ENCODE data around the gene FAM240B.

DNA sequence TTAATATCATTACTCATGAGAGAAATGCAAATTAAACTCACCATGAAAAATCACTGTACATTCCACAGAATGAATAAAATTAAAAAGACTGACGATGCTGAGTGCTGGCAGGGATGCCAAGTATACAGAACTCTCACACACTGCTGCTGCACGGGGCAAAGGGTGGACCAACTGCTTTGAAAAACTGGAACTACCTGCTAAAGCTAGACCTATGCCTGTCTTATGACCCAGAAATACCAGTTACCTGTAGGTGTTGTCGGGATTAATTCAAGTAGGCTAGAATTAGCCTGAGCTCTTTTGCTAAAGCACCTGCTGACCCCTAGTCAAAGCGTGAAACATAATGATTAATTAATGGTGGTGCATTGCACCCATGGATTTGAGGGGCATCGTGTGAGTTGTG, 63.0 kb downstream of the FAM240B start:
- TF ChIP-seq, protein P1, sequence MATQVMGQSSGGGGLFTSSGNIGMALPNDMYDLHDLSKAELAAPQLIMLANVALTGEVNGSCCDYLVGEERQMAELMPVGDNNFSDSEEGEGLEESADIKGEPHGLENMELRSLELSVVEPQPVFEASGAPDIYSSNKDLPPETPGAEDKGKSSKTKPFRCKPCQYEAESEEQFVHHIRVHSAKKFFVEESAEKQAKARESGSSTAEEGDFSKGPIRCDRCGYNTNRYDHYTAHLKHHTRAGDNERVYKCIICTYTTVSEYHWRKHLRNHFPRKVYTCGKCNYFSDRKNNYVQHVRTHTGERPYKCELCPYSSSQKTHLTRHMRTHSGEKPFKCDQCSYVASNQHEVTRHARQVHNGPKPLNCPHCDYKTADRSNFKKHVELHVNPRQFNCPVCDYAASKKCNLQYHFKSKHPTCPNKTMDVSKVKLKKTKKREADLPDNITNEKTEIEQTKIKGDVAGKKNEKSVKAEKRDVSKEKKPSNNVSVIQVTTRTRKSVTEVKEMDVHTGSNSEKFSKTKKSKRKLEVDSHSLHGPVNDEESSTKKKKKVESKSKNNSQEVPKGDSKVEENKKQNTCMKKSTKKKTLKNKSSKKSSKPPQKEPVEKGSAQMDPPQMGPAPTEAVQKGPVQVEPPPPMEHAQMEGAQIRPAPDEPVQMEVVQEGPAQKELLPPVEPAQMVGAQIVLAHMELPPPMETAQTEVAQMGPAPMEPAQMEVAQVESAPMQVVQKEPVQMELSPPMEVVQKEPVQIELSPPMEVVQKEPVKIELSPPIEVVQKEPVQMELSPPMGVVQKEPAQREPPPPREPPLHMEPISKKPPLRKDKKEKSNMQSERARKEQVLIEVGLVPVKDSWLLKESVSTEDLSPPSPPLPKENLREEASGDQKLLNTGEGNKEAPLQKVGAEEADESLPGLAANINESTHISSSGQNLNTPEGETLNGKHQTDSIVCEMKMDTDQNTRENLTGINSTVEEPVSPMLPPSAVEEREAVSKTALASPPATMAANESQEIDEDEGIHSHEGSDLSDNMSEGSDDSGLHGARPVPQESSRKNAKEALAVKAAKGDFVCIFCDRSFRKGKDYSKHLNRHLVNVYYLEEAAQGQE (IDR thresholded peaks at IDR 0.05): no peak
- no peak for TF ChIP-seq JUND (IDR thresholded peaks at IDR 0.05)
- TF ChIP-seq, protein P2, sequence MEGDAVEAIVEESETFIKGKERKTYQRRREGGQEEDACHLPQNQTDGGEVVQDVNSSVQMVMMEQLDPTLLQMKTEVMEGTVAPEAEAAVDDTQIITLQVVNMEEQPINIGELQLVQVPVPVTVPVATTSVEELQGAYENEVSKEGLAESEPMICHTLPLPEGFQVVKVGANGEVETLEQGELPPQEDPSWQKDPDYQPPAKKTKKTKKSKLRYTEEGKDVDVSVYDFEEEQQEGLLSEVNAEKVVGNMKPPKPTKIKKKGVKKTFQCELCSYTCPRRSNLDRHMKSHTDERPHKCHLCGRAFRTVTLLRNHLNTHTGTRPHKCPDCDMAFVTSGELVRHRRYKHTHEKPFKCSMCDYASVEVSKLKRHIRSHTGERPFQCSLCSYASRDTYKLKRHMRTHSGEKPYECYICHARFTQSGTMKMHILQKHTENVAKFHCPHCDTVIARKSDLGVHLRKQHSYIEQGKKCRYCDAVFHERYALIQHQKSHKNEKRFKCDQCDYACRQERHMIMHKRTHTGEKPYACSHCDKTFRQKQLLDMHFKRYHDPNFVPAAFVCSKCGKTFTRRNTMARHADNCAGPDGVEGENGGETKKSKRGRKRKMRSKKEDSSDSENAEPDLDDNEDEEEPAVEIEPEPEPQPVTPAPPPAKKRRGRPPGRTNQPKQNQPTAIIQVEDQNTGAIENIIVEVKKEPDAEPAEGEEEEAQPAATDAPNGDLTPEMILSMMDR (IDR thresholded peaks at IDR 0.05; ENCODE audit: low read depth, low read length, missing input control): no peak
- TF ChIP-seq YY1 (IDR thresholded peaks at IDR 0.05): no peak

All from liver (tissue), 3 donors.